DMS114 treated with DMSO at 0.1 percent for 48 hours (cell line): Measurements from ENCODE around the gene PRRT3.
"Not testable (repeated sequence)": the region's sequence is repeated elsewhere in the genome, so short reads cannot be mapped to it uniquely, and the experiment has no call there.

ENCODE experiments used
- DNase-seq: peaks from one replicate; lab custom pipeline; 2025; ENCODE audit not compliant: unreplicated experiment; lab: John Stamatoyannopoulos, UW

The PRRT3 gene

GRCh38 chr3:9918261-9919038 lies 33.8 kb downstream of the PRRT3 start:
- no peak for DNase-seq

- no peak for DNase-seq
Observed at GRCh38 chr3:9917820-9918219, 34.4 kb downstream of the PRRT3 start.

- DNase-seq, result peak; percentile 33
Observed at GRCh38 chr3:9916734-9917680, 35.2 kb downstream of the PRRT3 start, which contains the start of gene IL17RC. TSS of gene IL17RC (plus strand) at chr3:9917098. CDS start at chr3:9917316, 218 bp downstream.

GRCh38 chr3:9916346-9916733 lies 35.9 kb downstream of the PRRT3 start:
- no peak for DNase-seq

GRCh38 chr3:9915254-9916141 lies 36.7 kb downstream of the PRRT3 start:
- no peak for DNase-seq

GRCh38 chr3:9914559-9915253 lies 37.5 kb downstream of the PRRT3 start:
- DNase-seq, result no peak

GRCh38 chr3:9914011-9914410 lies 38.2 kb downstream of the PRRT3 start:
- no peak for DNase-seq

GRCh38 chr3:9913601-9914000 lies 38.6 kb downstream of the PRRT3 start:
- DNase-seq, result no peak

- no peak for DNase-seq
Observed at GRCh38 chr3:9912294-9912935, 39.8 kb downstream of the PRRT3 start.

- no peak for DNase-seq
Observed at GRCh38 chr3:9911863-9912262, 40.3 kb downstream of the PRRT3 start.

- no peak for DNase-seq
Observed at GRCh38 chr3:9909221-9910013, 42.8 kb downstream of the PRRT3 start.

GRCh38 chr3:9908286-9908685 lies 43.9 kb downstream of the PRRT3 start:
- no peak for DNase-seq

GRCh38 chr3:9906480-9906879 lies 45.7 kb downstream of the PRRT3 start:
- no peak for DNase-seq

- DNase-seq, result no peak
Observed at GRCh38 chr3:9903904-9904303, 48.3 kb downstream of the PRRT3 start.

GRCh38 chr3:9903238-9903624 lies 49.0 kb downstream of the PRRT3 start:
- DNase-seq, result no peak

GRCh38 chr3:9902372-9903237 lies 49.6 kb downstream of the PRRT3 start, which contains the start of gene IL17RE:
TSS of gene IL17RE (plus strand) at chr3:9902848. CDS start at chr3:9902933, 85 bp downstream.
- no peak for DNase-seq

- DNase-seq, result no peak
Observed at GRCh38 chr3:9901967-9902366, 50.2 kb downstream of the PRRT3 start.

- DNase-seq, result not testable (repeated sequence)
Observed at GRCh38 chr3:9900965-9901415, 51.2 kb downstream of the PRRT3 start.
